Endometrial microvascular endothelial cells (primary cell): Measurements from ENCODE around the gene CSTF1. TPM values are rescaled to one million over a fixed set of nuclear protein-coding genes. Genes with fewer than 3 reads are reported as not detected.

ENCODE experiments used
- in situ Hi-C: cut with HindIII; loops from 2 replicates; pipeline ENCODE4 v1.10.0; 2017; ENCODE audit warnings: low sequenced_read_pairs, low pct_unique_long_range_greater_than_20kb; ENCODE audit errors: inconsistent ontology term
- total RNA-seq: library from RNA; depleted of rRNA; stranded (reverse); fragments of >200 nt; gene quantifications from one replicate; pipeline ENCODE4 v1.2.3, GENCODE V29; 2015; ENCODE audit errors: inconsistent ontology term

Gene CSTF1
- total RNA-seq, 1 donor from 2014 or later = 53.6 TPM

GRCh38 chr20:56422076-56422823 lies 29.8 kb downstream of the CSTF1 start:
- in situ Hi-C loops = no loop called here

GRCh38 chr20:56422824-56423189 lies 30.4 kb downstream of the CSTF1 start:
- in situ Hi-C loops = no loop called here

GRCh38 chr20:56423211-56423610 lies 30.8 kb downstream of the CSTF1 start:
- in situ Hi-C loops = no loop called here

- in situ Hi-C loops = no loop called here
Observed at GRCh38 chr20:56423886-56424285, 31.4 kb downstream of the CSTF1 start.

- in situ Hi-C loops = no loop called here
Observed at GRCh38 chr20:56424931-56425330, 32.5 kb downstream of the CSTF1 start.

GRCh38 chr20:56426026-56426425 lies 33.6 kb downstream of the CSTF1 start:
- in situ Hi-C loops = no loop called here

- in situ Hi-C loops = no loop called here
Observed at GRCh38 chr20:56426926-56427325, 34.5 kb downstream of the CSTF1 start.

- in situ Hi-C loops = no loop called here
Observed at GRCh38 chr20:56427797-56428196, 35.4 kb downstream of the CSTF1 start.

GRCh38 chr20:56428410-56428809 lies 36.0 kb downstream of the CSTF1 start:
- in situ Hi-C loops = no loop called here

GRCh38 chr20:56428881-56429280 lies 36.4 kb downstream of the CSTF1 start:
- in situ Hi-C loops = no loop called here

- in situ Hi-C loops = no loop called here
Observed at GRCh38 chr20:56429502-56429901, 37.1 kb downstream of the CSTF1 start.

GRCh38 chr20:56429941-56430340 lies 37.5 kb downstream of the CSTF1 start:
- in situ Hi-C loops = no loop called here

GRCh38 chr20:56430461-56430860 lies 38.0 kb downstream of the CSTF1 start:
- in situ Hi-C loops = no loop called here

GRCh38 chr20:56430957-56431356 lies 38.5 kb downstream of the CSTF1 start:
- in situ Hi-C loops = no loop called here

- in situ Hi-C loops = no loop called here
Observed at GRCh38 chr20:56431471-56431870, 39.0 kb downstream of the CSTF1 start.

- in situ Hi-C loops = no loop called here
Observed at GRCh38 chr20:56433221-56433879, 40.9 kb downstream of the CSTF1 start.

GRCh38 chr20:56433880-56434255 lies 41.4 kb downstream of the CSTF1 start:
- in situ Hi-C loops = no loop called here

GRCh38 chr20:56437196-56437960 lies 44.9 kb downstream of the CSTF1 start:
- in situ Hi-C loops = no loop called here

- in situ Hi-C loops = no loop called here
Observed at GRCh38 chr20:56438284-56438683, 45.8 kb downstream of the CSTF1 start.

GRCh38 chr20:56439771-56440291 lies 47.4 kb downstream of the CSTF1 start:
- in situ Hi-C loops = no loop called here
